ENCODE measurements around the gene GJC2.
"Not testable (repeated sequence)": the region's sequence is repeated elsewhere in the genome, so short reads cannot be mapped to it uniquely, and the experiment has no call there.

Gene GJC2

GRCh38 chr1:228174482-228175315 is 25.0 kb downstream of the GJC2 start:
- DNase-seq, result peak; percentile 36 to 54

DNA sequence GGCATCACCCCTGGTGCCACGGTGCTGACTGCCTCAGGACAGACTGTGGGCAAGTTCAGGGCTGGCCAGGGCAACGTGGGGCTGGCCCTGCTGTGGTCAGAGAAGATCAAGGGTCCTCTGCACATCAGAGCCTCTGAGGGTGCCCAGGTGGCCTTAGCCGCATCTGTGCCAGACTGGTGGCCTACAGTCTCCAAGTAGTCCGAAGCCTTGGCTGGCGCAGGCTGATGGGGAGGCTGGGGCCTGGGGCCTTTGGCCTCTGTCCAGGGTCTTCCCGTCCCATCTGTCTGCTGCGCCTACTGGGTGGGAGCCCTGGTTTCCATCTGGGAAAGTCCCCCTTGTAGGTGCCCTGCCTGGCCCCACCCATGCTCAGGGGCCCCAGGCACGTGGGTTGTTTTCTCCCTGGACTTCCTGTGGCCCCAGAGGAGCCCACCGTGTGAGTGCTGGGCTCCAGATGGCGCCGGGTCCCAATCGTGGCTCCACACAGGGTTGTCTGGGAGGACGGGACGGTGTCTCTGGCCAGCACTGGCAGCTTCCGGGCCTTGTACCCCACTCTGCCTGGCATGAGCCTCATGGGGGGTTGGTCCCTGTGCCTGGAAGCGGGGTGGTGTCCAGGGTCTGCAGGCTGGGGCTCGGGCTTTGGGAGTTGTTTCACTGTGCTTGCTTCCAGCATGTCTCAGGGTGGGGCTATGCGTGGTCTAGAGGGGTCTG is 25.7 kb downstream of the GJC2 start:
- DNase-seq, result no peak

GRCh38 chr1:228176024-228176395 is 26.3 kb downstream of the GJC2 start:
- no peak for DNase-seq

- DNase-seq, result no peak
Measured at GRCh38 chr1:228176461-228177182, 26.9 kb downstream of the GJC2 start.

- DNase-seq, result no peak
Measured at GRCh38 chr1:228177183-228177475, 27.4 kb downstream of the GJC2 start.

DNA sequence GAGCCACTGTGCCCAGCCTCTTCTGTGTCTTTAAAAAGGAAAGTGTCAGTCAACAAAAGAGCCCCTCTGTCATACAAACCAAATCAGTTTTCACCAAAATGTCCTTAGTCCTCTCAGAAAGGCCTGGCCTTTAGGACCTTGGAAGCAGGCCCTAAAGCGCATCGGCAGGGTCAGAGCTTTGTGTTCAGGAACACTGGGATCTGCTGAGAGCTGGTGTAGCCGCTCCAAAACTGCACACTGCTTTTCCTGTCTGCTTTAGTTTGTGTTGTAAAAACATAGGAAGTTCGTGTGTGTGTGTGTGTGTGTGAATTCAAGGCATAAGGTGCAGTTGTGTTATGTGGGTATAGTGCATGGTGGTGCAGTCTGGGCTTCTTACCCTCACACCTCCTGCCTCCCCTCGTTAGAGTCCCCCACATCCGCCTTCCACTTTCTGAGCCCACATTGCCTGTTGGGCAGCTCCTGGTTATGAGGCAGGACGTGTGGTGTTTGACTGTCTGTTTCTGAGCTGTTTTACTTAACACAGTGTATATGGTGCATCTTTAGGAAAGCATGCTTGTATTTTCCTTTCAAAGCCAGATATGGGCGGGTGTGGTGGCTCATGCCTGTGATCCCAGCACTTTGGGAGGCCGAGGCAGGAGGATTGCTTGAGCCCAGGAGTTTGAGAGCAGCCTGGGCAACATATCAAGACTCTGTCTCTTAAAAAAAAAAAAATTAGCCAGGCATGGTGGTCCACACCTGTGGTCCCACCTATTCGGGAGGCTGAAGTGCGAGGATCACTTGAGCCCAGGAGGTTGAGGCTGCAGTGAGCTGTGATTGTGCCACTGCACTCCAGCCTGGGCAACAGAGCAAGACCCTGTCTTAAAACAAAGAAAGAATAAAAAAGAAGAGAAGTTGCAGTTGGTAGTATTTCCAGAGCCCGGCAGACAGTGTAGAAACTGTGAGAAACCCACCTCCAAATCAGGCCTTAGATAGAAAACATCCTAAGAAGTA is 28.3 kb downstream of the GJC2 start:
- no peak for DNase-seq

DNA sequence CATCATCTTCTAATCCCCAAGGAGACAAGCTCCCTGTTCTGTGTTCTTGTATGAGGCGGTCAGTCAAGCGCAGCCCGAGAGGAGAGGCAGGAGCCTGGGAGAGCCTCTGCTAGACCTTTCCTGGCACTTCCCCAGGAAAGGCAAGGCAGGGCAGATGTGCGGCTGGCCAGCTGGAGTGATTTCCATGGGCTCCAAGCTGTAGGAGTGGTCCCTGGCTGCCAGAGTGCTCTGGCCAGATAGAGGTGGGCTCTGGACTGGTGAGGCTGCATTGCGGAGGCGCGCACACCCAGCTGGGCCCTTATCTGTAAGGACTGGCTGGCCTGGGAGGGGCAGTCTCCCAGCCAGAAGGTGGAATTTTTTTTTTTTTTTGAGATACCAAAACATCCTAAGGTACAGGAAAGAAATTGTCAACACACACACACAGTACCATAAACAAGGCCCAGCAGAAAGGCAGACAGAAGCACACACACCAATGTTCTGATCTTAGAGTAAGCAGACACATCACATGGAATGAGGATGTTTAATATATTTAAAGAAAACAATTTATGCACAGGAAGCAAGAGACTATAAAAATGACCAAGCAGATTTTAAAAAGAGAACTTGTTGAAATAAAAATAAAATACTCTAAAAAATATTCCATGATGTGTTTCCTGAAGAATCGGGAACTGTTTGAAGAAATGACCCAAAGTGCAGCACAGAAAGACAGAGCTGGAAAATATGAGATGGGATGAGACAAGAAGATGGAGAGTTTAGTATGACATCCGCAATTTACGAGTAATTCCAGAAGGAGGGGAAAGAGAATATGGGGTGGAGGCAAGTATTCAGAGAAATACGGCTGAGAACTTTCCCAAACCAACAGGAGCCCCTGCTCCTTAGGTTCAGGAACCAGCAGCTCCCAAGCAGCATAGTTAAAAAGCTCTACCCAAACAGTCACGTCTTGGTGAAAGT is 29.3 kb downstream of the GJC2 start:
- no peak for DNase-seq

GRCh38 chr1:228180271-228180958 is 30.7 kb downstream of the GJC2 start:
- no peak for DNase-seq

GRCh38 chr1:228180959-228181644 is 31.4 kb downstream of the GJC2 start:
- DNase-seq, result no peak

GRCh38 chr1:228181645-228182034 is 31.9 kb downstream of the GJC2 start:
- no peak for DNase-seq

- DNase-seq, result peak in 1 of 2 donors; percentile 36
Measured at GRCh38 chr1:228182296-228183030, 32.7 kb downstream of the GJC2 start.

- DNase-seq, result no peak
Measured at GRCh38 chr1:228184152-228184551, 34.4 kb downstream of the GJC2 start.

GRCh38 chr1:228185641-228185965 is 35.9 kb downstream of the GJC2 start:
- DNase-seq, result peak; percentile 55 to 70

- DNase-seq, result not testable (repeated sequence)
Measured at GRCh38 chr1:228188249-228188648, 38.5 kb downstream of the GJC2 start.

DNA sequence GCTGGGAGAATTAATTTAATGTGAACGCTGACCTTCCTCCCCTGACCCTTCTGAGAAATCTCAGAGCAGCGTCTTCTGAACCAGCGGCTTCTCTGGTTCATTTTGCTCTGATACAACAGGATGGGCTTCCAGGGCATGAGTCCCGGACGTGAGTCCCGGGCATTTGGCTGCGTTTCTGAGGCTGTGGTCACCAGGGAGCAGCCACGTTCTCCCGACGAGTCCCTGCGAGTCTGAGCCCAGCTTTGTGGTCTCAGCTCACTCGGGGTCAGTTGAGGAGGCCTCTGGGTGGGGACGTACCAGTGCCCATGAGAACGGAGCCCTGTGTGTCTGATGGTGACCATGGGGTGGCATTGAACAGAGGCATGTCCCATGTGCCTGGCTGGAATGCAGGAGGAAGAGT is 40.5 kb downstream of the GJC2 start:
- DNase-seq, result no peak

- DNase-seq, result no peak
Measured at GRCh38 chr1:228190778-228191177, 41.0 kb downstream of the GJC2 start.

DNA sequence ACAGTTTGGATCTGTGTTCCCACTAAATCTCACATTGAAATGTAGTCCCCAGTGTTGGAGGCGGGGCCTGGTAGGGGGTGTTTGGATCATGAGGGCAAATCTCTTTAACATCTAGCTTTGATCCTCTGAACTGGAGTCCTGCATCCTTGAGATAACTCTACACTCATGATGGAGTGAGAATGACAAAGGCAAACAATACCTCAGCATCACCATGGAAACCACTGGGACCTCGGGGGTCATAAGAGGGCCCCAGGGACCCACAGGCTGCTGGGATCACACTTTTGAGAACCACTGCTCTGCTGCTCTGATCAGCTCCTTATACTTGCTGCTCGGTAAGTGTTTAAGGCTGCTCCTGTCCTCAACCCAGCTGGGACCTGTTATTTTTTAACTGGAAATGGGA is 44.7 kb downstream of the GJC2 start:
- no peak for DNase-seq

DNA sequence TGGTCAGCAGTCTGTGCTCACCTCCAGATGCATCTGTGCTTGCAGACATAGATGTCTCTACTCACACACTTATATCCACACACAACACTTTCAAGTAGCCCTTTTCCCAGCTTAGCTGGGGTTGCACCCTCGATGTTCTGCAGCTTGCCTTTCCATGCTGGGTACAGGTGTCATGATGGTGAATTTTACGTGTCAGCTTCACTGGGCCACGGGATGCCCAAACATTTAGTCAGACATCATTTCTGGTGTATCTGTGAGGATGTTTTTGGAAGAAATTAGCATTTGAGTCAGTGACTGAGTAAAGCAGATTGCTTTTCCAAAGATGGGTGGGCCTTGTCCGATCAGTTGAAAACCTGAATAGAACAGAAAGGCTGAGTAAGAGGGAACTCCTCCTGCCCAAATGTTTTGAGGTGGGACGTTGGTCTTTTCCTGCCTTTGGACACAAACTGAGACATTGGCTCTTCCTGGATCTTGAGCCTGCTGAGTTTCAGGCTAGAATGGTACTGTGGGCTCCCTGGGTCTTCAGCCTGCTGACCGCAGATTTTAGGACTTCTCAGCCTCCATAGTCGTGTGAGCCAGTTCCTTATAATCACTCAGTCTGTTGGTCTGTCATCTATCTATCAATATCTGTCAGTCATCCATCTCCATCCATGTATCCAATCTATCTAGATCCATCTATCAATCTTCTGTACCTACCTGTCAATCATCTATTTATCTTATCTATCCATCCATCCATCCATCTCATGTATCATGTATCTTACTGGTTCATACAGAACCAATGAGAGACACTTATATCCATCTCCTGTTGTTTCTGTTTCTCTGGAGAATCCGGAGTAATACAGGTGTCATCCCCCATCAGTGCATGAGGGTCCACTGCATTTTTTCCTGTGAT is 45.4 kb downstream of the GJC2 start:
- no peak for DNase-seq
